SK-N-SH (cell line): ENCODE data around the gene LIPJ. TPM values are rescaled to one million over a fixed set of nuclear protein-coding genes. Genes with fewer than 3 reads are reported as not detected.

Source experiments
- CTCF ChIA-PET: fragments of 300-600, 350-600 bp; formaldehyde crosslinking; extraction: SDS; loops from one replicate; lab custom pipeline; 2021; lab: Yijun Ruan, JAX
- POLR2A ChIA-PET: fragments of 350-600 bp; sonication (Branson Sonifier 250); formaldehyde crosslinking; extraction: SDS; loops from one replicate; lab custom pipeline; 2020; ENCODE audit warnings: antibody characterized with exemption, inconsistent platforms; lab: Yijun Ruan, JAX
- DNase-seq: peaks from one replicate; pipeline ENCODE4 v3.0.0; 2012
- H2AFZ ChIP-seq: fragments of 200-600 bp; sonication (generic); 2 replicates; pipeline ENCODE4 v1.8.1; 2016; ENCODE audit warnings: antibody characterized with exemption, mild to moderate bottlenecking, low read depth
- H3F3A ChIP-seq: fragments of 200-600 bp; sonication (generic); replicated peaks from 2 replicates; pipeline ENCODE3; 2016; ENCODE audit warnings: antibody characterized with exemption, mild to moderate bottlenecking; ENCODE audit not compliant: insufficient read depth
- H3K27ac ChIP-seq, 2 experiments: fragments of 200-500 bp in 1 of 2; fragments of 200-600 bp in 1 of 2; sonication (Bioruptor generic) in 1 of 2; sonication (generic), shearing (Covaris generic) in 1 of 2; 2 replicates each; pipeline versions ENCODE4 v1.5.1 to v1.6.1; 2014 to 2016; ENCODE audit warnings: low read depth in 2 of 2, inconsistent platforms in 1 of 2, low read length in 1 of 2, mild to moderate bottlenecking in 1 of 2, mixed read lengths in 1 of 2
- H3K27me3 ChIP-seq: fragments of 200-600 bp; sonication (generic), shearing (Covaris generic); 2 replicates; pipeline ENCODE4 v1.6.1; 2016; ENCODE audit warnings: mixed run types; ENCODE audit not compliant: insufficient read depth
- H3K36me3 ChIP-seq, 2 experiments: fragments of 200-500 bp in 1 of 2; fragments of 200-600 bp in 1 of 2; sonication (Bioruptor generic) in 1 of 2; sonication (generic) in 1 of 2; replicated peaks in 1 of 2; 2 replicates each; pipeline versions ENCODE3 to v1.5.1; 2014 to 2016; ENCODE audit warnings: low read length in 1 of 2, mild to moderate bottlenecking in 1 of 2; ENCODE audit not compliant: insufficient read depth in 2 of 2, control insufficient read depth in 1 of 2
- H3K4me1 ChIP-seq, 2 experiments: fragments of 200-500 bp in 1 of 2; fragments of 200-600 bp in 1 of 2; sonication (Bioruptor generic) in 1 of 2; sonication (generic), shearing (Covaris generic) in 1 of 2; 2 replicates each; pipeline versions ENCODE4 v1.5.1 to v1.6.1; 2014 to 2016; ENCODE audit warnings: low read depth in 1 of 2, low read length in 1 of 2, mixed run types in 1 of 2; ENCODE audit not compliant: insufficient read depth in 2 of 2, control insufficient read depth in 1 of 2
- H3K4me2 ChIP-seq: fragments of 200-600 bp; sonication (generic), shearing (Covaris generic); 2 replicates; pipeline ENCODE4 v1.6.1; 2017; ENCODE audit warnings: mixed run types
- H3K4me3 ChIP-seq, 2 experiments: fragments of 200-500 bp in 1 of 2; fragments of 200-600 bp in 1 of 2; sonication (Bioruptor generic) in 1 of 2; sonication (generic), shearing (Covaris generic) in 1 of 2; 2 replicates each; pipeline versions ENCODE4 v1.5.1 to v1.8.1; 2014 to 2016; ENCODE audit warnings: low read depth in 2 of 2, inconsistent platforms in 1 of 2, low read length in 1 of 2, mild to moderate bottlenecking in 1 of 2, mixed read lengths in 1 of 2, moderate library complexity in 1 of 2
- H3K79me2 ChIP-seq: fragments of 200-600 bp; sonication (generic); 2 replicates; pipeline ENCODE4 v1.8.1; 2017; ENCODE audit warnings: mild to moderate bottlenecking; ENCODE audit not compliant: insufficient read depth
- H3K9ac ChIP-seq: fragments of 200-600 bp; sonication (generic); 2 replicates; pipeline ENCODE4 v1.6.1; 2017; ENCODE audit warnings: mixed run types
- H3K9me2 ChIP-seq: fragments of 200-600 bp; sonication (generic); 2 replicates; pipeline ENCODE4 v1.6.1; 2017; ENCODE audit warnings: mixed run types
- H3K9me3 ChIP-seq: fragments of 200-600 bp; sonication (generic); 2 replicates; pipeline ENCODE4 v1.6.1; 2017; ENCODE audit warnings: mixed run types, mild to moderate bottlenecking, moderate library complexity
- H4K20me1 ChIP-seq: fragments of 200-600 bp; sonication (generic); 2 replicates; pipeline ENCODE4 v1.6.1; 2017; ENCODE audit warnings: mild to moderate bottlenecking, mixed run types; ENCODE audit not compliant: insufficient read depth
- CHD2 ChIP-seq: fragments of 150-350 bp; IDR thresholded peaks from 2 replicates; pipeline ENCODE4 v1.6.1; 2018; ENCODE audit warnings: low read length; ENCODE audit not compliant: partially characterized antibody
- CTCF ChIP-seq: fragments of 200-600 bp; sonication (generic); IDR thresholded peaks from 2 replicates; pipeline ENCODE4 v1.6.1; 2017; ENCODE audit warnings: antibody characterized with exemption, mild to moderate bottlenecking, moderate library complexity
- GATA2 ChIP-seq: sonication (generic); formaldehyde crosslinking; IDR thresholded peaks from 2 replicates; pipeline ENCODE4 v1.5.0; 2020; ENCODE audit warnings: mild to moderate bottlenecking, missing genetic modification reagents
- MEF2A ChIP-seq: IDR thresholded peaks from 2 replicates; pipeline ENCODE4 v1.4.0; 2012; ENCODE audit warnings: low read depth, borderline replicate concordance
- NRF1 ChIP-seq: IDR thresholded peaks from 2 replicates; pipeline ENCODE4 v1.6.1; 2012; ENCODE audit warnings: low read depth, mild to moderate bottlenecking, low read length
- RAD21 ChIP-seq: IDR thresholded peaks from 2 replicates; pipeline ENCODE4 v1.6.1; 2012; ENCODE audit warnings: mild to moderate bottlenecking, low read length
- RCOR1 ChIP-seq: fragments of 150-350 bp; IDR thresholded peaks from 2 replicates; pipeline ENCODE4 v1.6.1; 2017; ENCODE audit warnings: antibody characterized with exemption, low read length
- RFX5 ChIP-seq: IDR thresholded peaks from 2 replicates; pipeline ENCODE4 v1.6.1; 2012; ENCODE audit warnings: mild to moderate bottlenecking, improper control_type of control experiment, low read length
- SIN3A ChIP-seq: IDR thresholded peaks from 2 replicates; pipeline ENCODE4 v1.6.1; 2012; ENCODE audit warnings: low read depth, mild to moderate bottlenecking, low read length, moderate library complexity, borderline replicate concordance
- TAF1 ChIP-seq: IDR thresholded peaks from 2 replicates; pipeline ENCODE4 v1.6.1; 2012; ENCODE audit warnings: low read depth, mild to moderate bottlenecking, low read length, moderate library complexity, borderline replicate concordance
- TEAD4 ChIP-seq: IDR thresholded peaks from 2 replicates; pipeline ENCODE4 v1.4.0; 2012; ENCODE audit warnings: mild to moderate bottlenecking, borderline replicate concordance; ENCODE audit not compliant: insufficient read depth
- USF1 ChIP-seq: IDR thresholded peaks from 2 replicates; pipeline ENCODE4 v1.4.0; 2012; ENCODE audit warnings: low read depth, borderline replicate concordance
- YY1 ChIP-seq: IDR thresholded peaks from 2 replicates; pipeline ENCODE4 v1.4.0; 2012; ENCODE audit warnings: low read depth, mild to moderate bottlenecking
- ZBTB33 ChIP-seq: IDR thresholded peaks from 2 replicates; pipeline ENCODE4 v1.4.0; 2012; ENCODE audit warnings: low read depth, borderline replicate concordance
- polyA plus RNA-seq, 3 experiments: library from polyadenylated mRNA; depleted of rRNA; stranded (reverse); fragments of >200 nt; gene quantifications; 2 replicates each; pipeline ENCODE4 v1.2.3, GENCODE V29; 2012
- TF ChIP-seq, protein P1 (sequence below): IDR thresholded peaks from 2 replicates; pipeline ENCODE4 v1.6.1; 2012; ENCODE audit warnings: mild to moderate bottlenecking, low read depth, low read length, moderate library complexity
- TF ChIP-seq, protein P2 (sequence below): fragments of 150-350 bp; IDR thresholded peaks from 2 replicates; pipeline ENCODE4 v1.6.1; 2016; ENCODE audit warnings: mild to moderate bottlenecking, low read depth, low read length

LIPJ gene
- polyA plus RNA-seq, 1 of the 3 experiments (the other 2 are of a cell fraction) = not detected

- TF ChIP-seq, protein P1, sequence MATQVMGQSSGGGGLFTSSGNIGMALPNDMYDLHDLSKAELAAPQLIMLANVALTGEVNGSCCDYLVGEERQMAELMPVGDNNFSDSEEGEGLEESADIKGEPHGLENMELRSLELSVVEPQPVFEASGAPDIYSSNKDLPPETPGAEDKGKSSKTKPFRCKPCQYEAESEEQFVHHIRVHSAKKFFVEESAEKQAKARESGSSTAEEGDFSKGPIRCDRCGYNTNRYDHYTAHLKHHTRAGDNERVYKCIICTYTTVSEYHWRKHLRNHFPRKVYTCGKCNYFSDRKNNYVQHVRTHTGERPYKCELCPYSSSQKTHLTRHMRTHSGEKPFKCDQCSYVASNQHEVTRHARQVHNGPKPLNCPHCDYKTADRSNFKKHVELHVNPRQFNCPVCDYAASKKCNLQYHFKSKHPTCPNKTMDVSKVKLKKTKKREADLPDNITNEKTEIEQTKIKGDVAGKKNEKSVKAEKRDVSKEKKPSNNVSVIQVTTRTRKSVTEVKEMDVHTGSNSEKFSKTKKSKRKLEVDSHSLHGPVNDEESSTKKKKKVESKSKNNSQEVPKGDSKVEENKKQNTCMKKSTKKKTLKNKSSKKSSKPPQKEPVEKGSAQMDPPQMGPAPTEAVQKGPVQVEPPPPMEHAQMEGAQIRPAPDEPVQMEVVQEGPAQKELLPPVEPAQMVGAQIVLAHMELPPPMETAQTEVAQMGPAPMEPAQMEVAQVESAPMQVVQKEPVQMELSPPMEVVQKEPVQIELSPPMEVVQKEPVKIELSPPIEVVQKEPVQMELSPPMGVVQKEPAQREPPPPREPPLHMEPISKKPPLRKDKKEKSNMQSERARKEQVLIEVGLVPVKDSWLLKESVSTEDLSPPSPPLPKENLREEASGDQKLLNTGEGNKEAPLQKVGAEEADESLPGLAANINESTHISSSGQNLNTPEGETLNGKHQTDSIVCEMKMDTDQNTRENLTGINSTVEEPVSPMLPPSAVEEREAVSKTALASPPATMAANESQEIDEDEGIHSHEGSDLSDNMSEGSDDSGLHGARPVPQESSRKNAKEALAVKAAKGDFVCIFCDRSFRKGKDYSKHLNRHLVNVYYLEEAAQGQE = no peak
- TF ChIP-seq MEF2A (no peak), GATA2 (CRISPR knock-in tag) (peak; percentile 72), ZBTB33 (no peak), YY1 (no peak), CHD2 (no peak), RAD21 (no peak), RCOR1 (peak; percentile 66; the same call in 1 of the 2 replicates), TEAD4 (no peak)
Observed at GRCh38 chr10:88623835-88624234, 37.3 kb downstream of the LIPJ start (continued).

DNA sequence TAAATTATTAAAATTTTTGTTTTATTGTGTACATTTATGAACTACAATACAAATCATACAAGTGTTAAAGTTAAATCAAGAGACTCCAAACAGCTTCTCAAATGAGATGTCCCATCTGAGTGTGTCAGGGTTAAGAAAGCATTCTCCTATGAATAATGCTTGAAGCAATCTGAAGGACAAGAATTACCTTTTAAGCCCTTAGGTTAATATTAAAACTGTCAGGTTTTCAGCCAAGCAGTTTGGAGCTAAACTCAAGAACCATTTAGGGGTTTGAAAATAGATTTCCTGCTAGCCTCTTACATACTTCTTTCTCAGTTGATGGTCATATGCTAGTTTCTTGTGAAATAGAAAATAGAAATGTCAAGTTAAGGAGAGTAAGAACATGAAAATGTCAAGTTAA lies 38.3 kb downstream of the LIPJ start:
- Histone ChIP-seq H3K36me3 (no peaks in the 10 kb centered on the region), H3K4me2 (no peak overlapping the region), H3K9me3 (no peaks in the 10 kb centered on the region), H3K9ac (no peak overlapping the region), H2AFZ (no peak overlapping the region; the same call in 1 of the 2 replicates), H3K79me2 (no peaks in the 10 kb centered on the region), H3K4me1 (peaks cover 0 to 7% of the 10 kb centered on the region in 2 experiments; a peak in 2 of 4 replicates), H3K27ac (no peak overlapping the region), H3K4me3 (no peak overlapping the region), H3K9me2 (no peaks in the 10 kb centered on the region), H4K20me1 (no peaks in the 10 kb centered on the region), H3K27me3 (no peaks in the 10 kb centered on the region), H3F3A (no peaks in the 10 kb centered on the region)
- ChIA-PET CTCF (interaction anchor here (0.8 to 1.0 kb wide), 2 partner anchors 9 to 391 kb away, joined by 3 read pairs; no protein-coding TSS in a partner anchor), POLR2A (no interaction called here)
- DNase-seq = no peak
- TF ChIP-seq RCOR1 (no peak), NRF1 (no peak), RFX5 (no peak), USF1 (no peak), TAF1 (no peak), SIN3A (no peak), CHD2 (no peak), CTCF (no peak)
- TF ChIP-seq, protein P2, sequence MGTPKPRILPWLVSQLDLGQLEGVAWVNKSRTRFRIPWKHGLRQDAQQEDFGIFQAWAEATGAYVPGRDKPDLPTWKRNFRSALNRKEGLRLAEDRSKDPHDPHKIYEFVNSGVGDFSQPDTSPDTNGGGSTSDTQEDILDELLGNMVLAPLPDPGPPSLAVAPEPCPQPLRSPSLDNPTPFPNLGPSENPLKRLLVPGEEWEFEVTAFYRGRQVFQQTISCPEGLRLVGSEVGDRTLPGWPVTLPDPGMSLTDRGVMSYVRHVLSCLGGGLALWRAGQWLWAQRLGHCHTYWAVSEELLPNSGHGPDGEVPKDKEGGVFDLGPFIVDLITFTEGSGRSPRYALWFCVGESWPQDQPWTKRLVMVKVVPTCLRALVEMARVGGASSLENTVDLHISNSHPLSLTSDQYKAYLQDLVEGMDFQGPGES = no peak
- TF ChIP-seq, protein P1 = no peak
